Suppressor macrophage (primary cell): ENCODE measurements around the gene PRSS2.

ENCODE experiments used
- DNase-seq, 4 experiments: peaks; one replicate each; pipeline ENCODE4 v3.0.0-alpha.2; 2020 to 2022

Gene PRSS2

DNA sequence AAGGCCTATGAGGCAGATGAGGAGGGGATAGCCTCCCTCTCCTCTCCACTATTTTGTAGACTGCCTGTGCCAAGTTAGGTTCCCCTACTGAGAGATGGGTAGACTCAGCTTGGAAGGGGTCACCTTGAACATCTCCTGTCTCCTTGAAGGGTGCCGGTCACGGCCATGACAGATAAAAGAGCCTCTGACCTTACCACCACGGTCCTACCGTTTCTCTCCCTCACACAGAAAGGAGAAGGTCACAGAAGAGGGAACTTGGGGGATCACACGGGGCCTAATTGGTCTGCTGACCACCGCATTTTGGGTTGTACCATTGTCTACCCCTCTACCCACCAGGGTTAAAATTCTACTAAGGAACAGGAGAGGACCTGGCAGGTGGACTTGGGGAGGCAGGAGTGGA is 17.0 kb downstream of the PRSS2 start:
- no peak for DNase-seq

- DNase-seq, result no peak
Measured at GRCh38 chr7:142788303-142789289, 17.8 kb downstream of the PRSS2 start.

GRCh38 chr7:142789441-142789840 is 18.7 kb downstream of the PRSS2 start:
- no peak for DNase-seq

DNA sequence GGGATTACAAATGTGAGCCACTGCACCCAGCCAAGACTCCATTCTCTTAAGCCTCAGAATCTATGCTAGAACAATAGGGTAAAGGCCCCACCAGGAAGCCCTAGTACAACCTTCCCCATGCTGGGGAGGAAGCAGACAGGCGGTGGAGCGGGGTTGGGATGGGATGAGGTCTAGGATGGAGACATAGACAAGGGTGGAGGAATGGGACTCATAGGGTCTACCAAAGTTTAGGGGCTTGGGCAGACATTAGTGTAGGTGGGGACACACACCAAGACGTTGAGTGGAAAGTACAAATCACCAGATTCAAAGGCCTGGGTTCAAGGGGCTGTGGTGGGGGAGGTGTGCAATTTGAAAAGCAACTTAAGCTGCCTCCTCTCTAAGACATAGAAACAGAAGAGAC is 19.3 kb downstream of the PRSS2 start:
- no peak for DNase-seq

- no peak for DNase-seq
Measured at GRCh38 chr7:142790555-142790954, 19.8 kb downstream of the PRSS2 start.

DNA sequence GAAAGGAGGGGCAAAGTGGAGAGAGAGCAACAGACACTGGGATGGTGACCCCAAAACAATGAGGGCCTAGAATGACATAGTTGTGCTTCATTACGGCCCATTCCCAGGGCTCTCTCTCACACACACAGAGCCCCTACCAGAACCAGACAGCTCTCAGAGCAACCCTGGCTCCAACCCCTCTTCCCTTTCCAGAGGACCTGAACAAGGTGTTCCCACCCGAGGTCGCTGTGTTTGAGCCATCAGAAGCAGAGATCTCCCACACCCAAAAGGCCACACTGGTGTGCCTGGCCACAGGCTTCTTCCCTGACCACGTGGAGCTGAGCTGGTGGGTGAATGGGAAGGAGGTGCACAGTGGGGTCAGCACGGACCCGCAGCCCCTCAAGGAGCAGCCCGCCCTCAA is 20.7 kb downstream of the PRSS2 start:
- DNase-seq, result no peak

GRCh38 chr7:142792129-142792528 is 21.4 kb downstream of the PRSS2 start:
- DNase-seq, result no peak

DNA sequence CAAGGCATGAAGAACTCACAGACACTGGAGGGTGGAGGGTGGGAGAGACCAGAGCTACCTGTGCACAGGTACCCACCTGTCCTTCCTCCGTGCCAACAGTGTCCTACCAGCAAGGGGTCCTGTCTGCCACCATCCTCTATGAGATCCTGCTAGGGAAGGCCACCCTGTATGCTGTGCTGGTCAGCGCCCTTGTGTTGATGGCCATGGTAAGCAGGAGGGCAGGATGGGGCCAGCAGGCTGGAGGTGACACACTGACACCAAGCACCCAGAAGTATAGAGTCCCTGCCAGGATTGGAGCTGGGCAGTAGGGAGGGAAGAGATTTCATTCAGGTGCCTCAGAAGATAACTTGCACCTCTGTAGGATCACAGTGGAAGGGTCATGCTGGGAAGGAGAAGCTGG is 21.8 kb downstream of the PRSS2 start:
- no peak for DNase-seq

DNA sequence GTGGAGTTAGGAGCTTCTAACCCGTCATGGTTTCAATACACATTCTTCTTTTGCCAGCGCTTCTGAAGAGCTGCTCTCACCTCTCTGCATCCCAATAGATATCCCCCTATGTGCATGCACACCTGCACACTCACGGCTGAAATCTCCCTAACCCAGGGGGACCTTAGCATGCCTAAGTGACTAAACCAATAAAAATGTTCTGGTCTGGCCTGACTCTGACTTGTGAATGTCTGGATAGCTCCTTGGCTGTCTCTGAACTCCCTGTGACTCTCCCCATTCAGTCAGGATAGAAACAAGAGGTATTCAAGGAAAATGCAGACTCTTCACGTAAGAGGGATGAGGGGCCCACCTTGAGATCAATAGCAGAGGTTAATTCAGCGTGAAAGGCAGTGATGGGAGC is 22.4 kb downstream of the PRSS2 start:
- DNase-seq, result no peak

DNA sequence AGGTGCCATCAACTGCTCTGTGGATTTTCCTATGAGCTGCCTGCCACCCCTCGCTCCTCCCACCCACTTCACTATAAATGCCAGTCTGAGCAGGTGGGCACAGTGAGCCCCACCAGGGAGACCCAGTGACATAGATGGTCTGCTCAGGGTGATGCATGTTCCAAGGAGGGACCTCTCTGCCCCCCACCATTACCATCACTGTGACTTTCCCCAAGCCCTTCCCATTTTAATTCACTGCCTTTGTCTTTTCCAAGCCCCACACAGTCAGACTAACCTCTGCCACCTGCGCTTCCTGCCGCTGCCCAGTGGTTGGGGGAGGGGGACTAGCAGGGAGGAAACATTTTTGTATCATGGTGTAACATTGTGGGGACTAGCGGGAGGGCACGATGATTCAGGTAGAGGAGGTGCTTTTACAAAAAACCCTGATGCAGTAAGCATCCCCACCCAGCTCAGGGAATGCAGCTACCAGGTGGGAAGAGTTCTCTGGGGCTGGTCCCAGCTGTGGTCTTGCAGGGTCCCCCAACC is 24.6 kb downstream of the PRSS2 start:
- no peak for DNase-seq

GRCh38 chr7:142796001-142796500 is 25.3 kb downstream of the PRSS2 start:
- DNase-seq, result no peak

- DNase-seq, result peak in 1 of 4 experiments; percentile 34
Measured at GRCh38 chr7:142796501-142797390, 26.0 kb downstream of the PRSS2 start.

- no peak for DNase-seq
Measured at GRCh38 chr7:142797391-142798377, 26.9 kb downstream of the PRSS2 start.

DNA sequence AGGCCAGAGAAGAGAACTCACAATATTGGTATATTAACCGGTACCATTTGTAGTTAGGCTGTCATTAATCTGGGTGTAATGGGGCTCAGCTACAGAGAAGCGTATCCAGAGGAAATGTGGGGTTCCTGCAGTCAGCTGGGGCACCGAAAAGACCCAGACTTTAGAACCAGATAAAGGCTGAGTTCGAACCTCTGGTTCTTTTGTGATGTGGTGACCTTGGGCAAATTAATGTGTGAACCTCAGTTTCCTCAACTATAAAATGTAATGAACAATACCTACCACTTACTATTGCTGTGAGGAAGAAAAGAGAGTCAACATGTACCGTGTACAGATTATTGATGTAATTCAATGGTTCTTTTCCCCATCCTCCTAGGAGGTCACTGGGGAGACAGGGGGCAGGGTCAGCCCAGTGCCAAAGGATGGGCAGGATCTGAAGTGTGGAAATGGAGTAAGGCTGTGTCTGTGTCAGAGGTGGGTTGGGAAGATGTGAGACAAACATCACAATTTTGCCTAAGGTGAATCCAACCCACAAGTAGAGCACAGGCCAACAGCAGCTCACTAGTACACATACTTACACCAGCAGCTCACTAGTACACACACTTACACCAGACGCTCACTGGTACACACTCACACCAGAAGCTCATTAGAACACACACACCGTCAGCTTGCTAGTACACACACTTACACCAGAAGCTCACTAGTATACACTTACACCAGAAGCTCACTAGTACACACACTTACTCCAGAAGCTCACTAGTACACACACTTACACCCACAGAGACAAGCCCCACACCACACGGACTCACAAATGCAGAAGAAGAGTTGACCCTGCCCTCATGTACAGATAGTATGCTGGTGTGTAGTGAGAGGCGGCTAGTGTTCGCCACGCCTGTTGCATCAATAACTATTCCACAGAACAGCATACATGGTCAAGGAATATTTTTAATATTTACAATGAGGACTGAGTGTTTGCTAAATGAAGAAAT is 28.0 kb downstream of the PRSS2 start:
- DNase-seq, result no peak

DNA sequence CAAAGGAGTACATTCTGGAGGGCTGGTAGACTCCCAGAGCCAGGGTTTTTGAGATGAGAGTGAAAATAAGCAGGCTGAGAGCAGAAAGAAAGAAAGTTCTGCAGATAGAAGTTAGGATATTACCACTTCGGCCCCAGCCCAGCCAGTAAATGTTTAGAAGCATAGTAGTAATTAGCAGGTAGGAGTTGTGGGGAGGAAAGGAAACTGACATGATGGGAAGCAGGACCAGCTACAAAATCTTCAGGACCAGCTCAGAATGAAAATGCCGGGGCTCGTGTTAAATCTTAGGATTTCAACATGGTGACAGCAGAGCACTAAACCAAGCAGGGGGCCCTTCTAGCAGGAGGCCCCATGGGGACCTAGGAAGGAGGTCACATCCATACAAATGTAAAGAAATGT is 28.7 kb downstream of the PRSS2 start:
- no peak for DNase-seq

GRCh38 chr7:142800088-142800487 is 29.3 kb downstream of the PRSS2 start:
- DNase-seq, result no peak

GRCh38 chr7:142800699-142801260 is 30.0 kb downstream of the PRSS2 start:
- no peak for DNase-seq

- DNase-seq, result no peak
Measured at GRCh38 chr7:142801601-142802295, 31.0 kb downstream of the PRSS2 start.

DNA sequence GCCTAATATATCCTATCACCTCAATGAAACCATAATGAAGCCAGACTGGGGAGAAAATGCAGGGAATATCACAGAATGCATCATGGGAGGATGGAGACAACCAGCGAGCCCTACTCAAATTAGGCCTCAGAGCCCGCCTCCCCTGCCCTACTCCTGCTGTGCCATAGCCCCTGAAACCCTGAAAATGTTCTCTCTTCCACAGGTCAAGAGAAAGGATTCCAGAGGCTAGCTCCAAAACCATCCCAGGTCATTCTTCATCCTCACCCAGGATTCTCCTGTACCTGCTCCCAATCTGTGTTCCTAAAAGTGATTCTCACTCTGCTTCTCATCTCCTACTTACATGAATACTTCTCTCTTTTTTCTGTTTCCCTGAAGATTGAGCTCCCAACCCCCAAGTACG is 31.5 kb downstream of the PRSS2 start:
- no peak for DNase-seq
